Lung (tissue), 12 donors: ENCODE results near the gene ERAP2. TPM values are rescaled to one million over a fixed set of nuclear protein-coding genes. Genes with fewer than 3 reads are reported as not detected.

Source experiments
- ATAC-seq: fragments of 200-7000 bp; cut with Tn5 transposase; one replicate; pipeline ENCODE4 v1.9.1; 2020; ENCODE audit warnings: moderate number of reproducible peaks; ENCODE audit not compliant: insufficient read depth, low FRiP score
- DNase-seq, 3 donors: peaks; one replicate each; pipeline ENCODE4 v3.0.0-alpha.2; 2013 to 2017
- H3K27ac ChIP-seq, 2 donors: one replicate each; pipeline ENCODE4 v1.5.1; 2013; ENCODE audit warnings: mild to moderate bottlenecking in 2 of 2, moderate library complexity in 2 of 2, control low read depth in 1 of 2, inconsistent platforms in 1 of 2, low read depth in 1 of 2, low read length in 1 of 2
- H3K27me3 ChIP-seq, 3 donors: one replicate each; pipeline ENCODE4 v1.5.1; 2013; ENCODE audit warnings: low read length in 2 of 3; ENCODE audit not compliant: control insufficient read depth in 3 of 3, insufficient read depth in 3 of 3
- H3K36me3 ChIP-seq, 4 donors: one replicate each; pipeline ENCODE4 v1.5.1; 2013; ENCODE audit warnings: low read length in 4 of 4, mild to moderate bottlenecking in 1 of 4, moderate library complexity in 1 of 4; ENCODE audit not compliant: control insufficient read depth in 4 of 4, insufficient read depth in 4 of 4
- H3K4me1 ChIP-seq, 5 donors: one replicate each; pipeline ENCODE4 v1.5.1; 2013; ENCODE audit warnings: low read length in 5 of 5, mild to moderate bottlenecking in 2 of 5, moderate library complexity in 1 of 5; ENCODE audit not compliant: control insufficient read depth in 5 of 5, insufficient read depth in 5 of 5
- H3K4me3 ChIP-seq: one replicate; pipeline ENCODE4 v1.5.1; 2013; ENCODE audit warnings: mild to moderate bottlenecking, control low read depth, moderate library complexity
- H3K9ac ChIP-seq, 2 donors: one replicate each; pipeline ENCODE4 v1.5.1; 2013; ENCODE audit warnings: low read length in 2 of 2, control low read depth in 1 of 2; ENCODE audit not compliant: insufficient read depth in 1 of 2
- H3K9me3 ChIP-seq, 4 donors: one replicate each; pipeline ENCODE4 v1.5.1; 2013; ENCODE audit warnings: low read length in 3 of 4, mild to moderate bottlenecking in 1 of 4, moderate library complexity in 1 of 4; ENCODE audit not compliant: control insufficient read depth in 4 of 4, insufficient read depth in 3 of 4
- WGBS, 2 donors: extraction: QIAGEN DNeasy Blood & Tissue Kit; methylation state at CpG; one replicate each; pipeline ENCODE4 v1.1.7; 2013; 5-methylcytosine and 5-hydroxymethylcytosine counted together
- polyA plus RNA-seq, 2 donors: library from polyadenylated mRNA; stranded (reverse); fragments of 200-250 nt; gene quantifications; one replicate each; pipeline ENCODE4 v1.2.1, GENCODE V29; 2013
- total RNA-seq, 2 donors: library from RNA; depleted of rRNA in 1 of 2; stranded (reverse); fragments of >200 nt in 1 of 2; gene quantifications; one replicate each; pipeline ENCODE4 v1.2.1, GENCODE V29; 2014 to 2021
- TF ChIP-seq, protein P1 (sequence below): IDR thresholded peaks from 2 replicates; pipeline ENCODE4 v1.5.1; 2012; ENCODE audit warnings: mild to moderate bottlenecking; ENCODE audit errors: control extremely low read depth, extremely low read depth
- donor health status: control.
- donor health status: control.
- donor health status: Bipolar disorder and iron deficiency.
- donor health status: healthy.
- donor health status: DM: yes; HTN: yes; CAD: no.

Gene ERAP2
- total and polyA plus RNA-seq, 4 donors = 2.8 to 19.8 (median 8.2) TPM

DNA sequence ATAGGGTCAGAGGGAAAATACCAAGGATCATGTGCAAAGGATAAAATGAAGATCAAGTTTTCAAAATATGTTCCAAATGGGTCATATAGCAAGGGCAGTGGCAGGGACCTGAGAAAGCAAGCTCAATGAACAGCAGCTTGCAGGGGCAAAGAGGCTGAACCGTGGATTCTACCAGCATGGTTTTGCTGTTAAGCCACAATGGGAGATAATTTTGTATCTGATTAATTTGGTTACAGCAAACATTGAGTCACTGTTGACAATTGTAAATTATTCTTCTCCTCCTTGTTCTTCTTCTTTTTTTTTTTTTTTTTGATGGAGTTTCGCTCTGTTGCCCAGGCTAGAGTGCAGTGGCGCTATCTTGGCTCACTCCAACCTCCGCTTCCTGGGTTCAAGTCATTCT, 18.4 kb upstream of the ERAP2 start:
- WGBS, 2 donors = 92 to 93% methylated on average over 4 of the region's 4 CpGs
- TF ChIP-seq, protein P1, sequence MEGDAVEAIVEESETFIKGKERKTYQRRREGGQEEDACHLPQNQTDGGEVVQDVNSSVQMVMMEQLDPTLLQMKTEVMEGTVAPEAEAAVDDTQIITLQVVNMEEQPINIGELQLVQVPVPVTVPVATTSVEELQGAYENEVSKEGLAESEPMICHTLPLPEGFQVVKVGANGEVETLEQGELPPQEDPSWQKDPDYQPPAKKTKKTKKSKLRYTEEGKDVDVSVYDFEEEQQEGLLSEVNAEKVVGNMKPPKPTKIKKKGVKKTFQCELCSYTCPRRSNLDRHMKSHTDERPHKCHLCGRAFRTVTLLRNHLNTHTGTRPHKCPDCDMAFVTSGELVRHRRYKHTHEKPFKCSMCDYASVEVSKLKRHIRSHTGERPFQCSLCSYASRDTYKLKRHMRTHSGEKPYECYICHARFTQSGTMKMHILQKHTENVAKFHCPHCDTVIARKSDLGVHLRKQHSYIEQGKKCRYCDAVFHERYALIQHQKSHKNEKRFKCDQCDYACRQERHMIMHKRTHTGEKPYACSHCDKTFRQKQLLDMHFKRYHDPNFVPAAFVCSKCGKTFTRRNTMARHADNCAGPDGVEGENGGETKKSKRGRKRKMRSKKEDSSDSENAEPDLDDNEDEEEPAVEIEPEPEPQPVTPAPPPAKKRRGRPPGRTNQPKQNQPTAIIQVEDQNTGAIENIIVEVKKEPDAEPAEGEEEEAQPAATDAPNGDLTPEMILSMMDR = no peak
- H3K4me3 ChIP-seq = no peak overlapping the region
- no peaks in the 10 kb centered on the region for H3K36me3 ChIP-seq
- peaks cover 0 to 20% (median 0%) of the 10 kb centered on the region in 5 donors for H3K4me1 ChIP-seq
- H3K9ac ChIP-seq = no peak overlapping the region
- ATAC-seq (no peak), DNase-seq (no peak)
- no peak overlapping the region for H3K27ac ChIP-seq
- no peaks in the 10 kb centered on the region for H3K9me3 ChIP-seq
- no peaks in the 10 kb centered on the region for H3K27me3 ChIP-seq

DNA sequence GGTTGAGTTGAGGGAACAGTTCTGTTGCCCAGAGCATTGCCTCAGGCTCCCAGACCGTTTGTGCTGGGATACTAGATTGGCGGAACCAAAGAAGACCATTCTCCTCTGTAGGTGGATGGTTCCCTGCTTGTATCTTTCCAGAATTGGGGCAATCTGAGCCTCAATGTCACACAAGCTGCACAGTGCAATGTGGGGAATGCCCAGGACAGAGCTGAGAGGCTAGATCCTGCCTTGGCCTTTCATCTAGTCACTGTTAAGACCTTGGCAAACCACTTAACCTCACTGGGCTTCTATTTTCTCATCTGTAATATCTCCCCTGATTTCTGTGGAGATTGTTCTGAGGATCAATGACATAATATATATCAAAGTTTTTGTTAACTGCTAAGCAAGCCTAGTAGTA, 16.9 kb upstream of the ERAP2 start:
- ATAC-seq (no peak), DNase-seq (no peak)
- Histone ChIP-seq H3K4me1 (peaks cover 0 to 20% (median 0%) of the 10 kb centered on the region in 5 donors), H3K9me3 (no peaks in the 10 kb centered on the region), H3K4me3 (no peak overlapping the region), H3K9ac (no peak overlapping the region), H3K27me3 (no peaks in the 10 kb centered on the region), H3K27ac (no peak overlapping the region), H3K36me3 (no peaks in the 10 kb centered on the region)
- WGBS, 2 donors = 93 to 100% methylated on average over 2 of the region's 2 CpGs
- TF ChIP-seq, protein P1 = no peak

DNA sequence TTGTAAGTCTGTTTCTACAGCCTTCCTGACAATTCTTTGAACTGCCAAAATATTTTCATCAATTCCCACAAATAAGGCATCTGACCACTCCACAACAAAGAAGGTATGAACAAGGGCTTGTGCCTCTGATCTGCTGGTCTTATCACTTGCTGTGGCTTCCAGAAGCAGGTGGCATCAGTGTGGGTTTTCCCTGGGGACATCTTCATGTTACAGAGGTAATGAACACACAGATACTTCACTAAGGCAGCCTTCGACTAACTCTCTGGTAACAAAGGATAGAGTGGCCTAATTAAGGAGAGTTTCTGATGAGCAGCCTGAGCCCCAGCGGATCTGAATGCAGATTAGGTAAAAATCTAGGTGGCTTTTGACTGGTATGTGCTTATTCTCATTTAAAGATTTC, 15.2 kb upstream of the ERAP2 start:
- TF ChIP-seq, protein P1 = no peak
- H3K4me3 ChIP-seq = no peak overlapping the region
- no peak for ATAC-seq
- H3K4me1 ChIP-seq = peaks cover 0 to 9% (median 0%) of the 10 kb centered on the region in 5 donors
- no peaks in the 10 kb centered on the region for H3K27me3 ChIP-seq
- DNase-seq = no peak
- no peak overlapping the region for H3K9ac ChIP-seq
- H3K36me3 ChIP-seq = no peaks in the 10 kb centered on the region
- WGBS, 2 donors = 90 to 92% methylated on average over 2 of the region's 2 CpGs
- H3K27ac ChIP-seq = no peak overlapping the region
- no peaks in the 10 kb centered on the region for H3K9me3 ChIP-seq

DNA sequence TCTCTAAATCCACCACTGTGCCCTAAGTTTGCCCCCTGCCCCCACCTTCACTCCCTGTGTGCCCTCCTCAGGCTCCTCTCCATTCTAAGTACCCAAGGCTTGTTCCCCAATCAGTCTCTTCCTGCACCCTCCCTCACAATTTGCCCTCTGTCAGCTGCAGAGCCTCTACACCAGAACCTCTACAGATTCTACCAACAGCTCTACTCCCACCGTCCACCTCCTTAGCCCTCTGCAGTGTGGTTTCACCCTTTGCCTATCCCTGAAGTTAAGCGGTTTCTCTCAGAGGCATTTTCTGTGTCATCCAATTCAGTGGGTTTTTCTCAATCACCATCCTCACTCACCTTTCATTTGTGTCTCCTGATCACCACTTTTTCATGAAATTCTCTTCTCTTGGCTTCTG, 13.2 kb upstream of the ERAP2 start:
- TF ChIP-seq, protein P1 = no peak
- 94 to 96% methylated on average over 2 of the region's 2 CpGs for WGBS, 2 donors
- no peak overlapping the region for H3K27ac ChIP-seq

More for the DNA sequence above, 13.2 kb upstream of the ERAP2 start:
- Histone ChIP-seq H3K36me3 (no peaks in the 10 kb centered on the region), H3K27me3 (no peaks in the 10 kb centered on the region), H3K4me3 (no peak overlapping the region), H3K9ac (no peak overlapping the region), H3K4me1 (no peaks in the 10 kb centered on the region), H3K9me3 (no peaks in the 10 kb centered on the region)
- DNase-seq = no peak
- no peak for ATAC-seq
